MCF 10A (cell line): ENCODE data around the gene TBX2. TPM values are rescaled to one million over a fixed set of nuclear protein-coding genes. Genes with fewer than 3 reads are reported as not detected.

Experiments used
- BruUV-seq: library from RNA; stranded (reverse); fragments of 400-500 nt; replicated peaks from 2 replicates; lab custom pipeline; 2021; lab: Mats Ljungman, UMichigan
- CTCF ChIA-PET: fragments of 300-600 bp; sonication (Branson Sonifier 250); formaldehyde crosslinking; extraction: SDS; loops from one replicate; lab custom pipeline; 2021; ENCODE audit warnings: antibody characterized with exemption, inconsistent platforms; lab: Yijun Ruan, JAX
- POLR2A ChIA-PET: fragments of 300-600, 350-650 bp; sonication (Branson Sonifier 250); formaldehyde crosslinking; extraction: SDS; loops from one replicate; lab custom pipeline; 2020; ENCODE audit warnings: antibody characterized with exemption, inconsistent platforms; lab: Yijun Ruan, JAX
- DNase-seq: peaks from one replicate; pipeline ENCODE4 v3.0.0-alpha.2; 2018; ENCODE audit not compliant: unreplicated experiment
- H3K27ac Mint-ChIP-seq: one replicate; pipeline ENCODE4 v1.8.0; 2022; ENCODE audit warnings: mild to moderate bottlenecking, low read depth, mixed read lengths; ENCODE audit not compliant: unreplicated experiment
- H3K27me3 Mint-ChIP-seq: one replicate; pipeline ENCODE4 v1.8.0; 2022; ENCODE audit warnings: mixed read lengths; ENCODE audit not compliant: insufficient read depth, unreplicated experiment
- H3K36me3 Mint-ChIP-seq: one replicate; pipeline ENCODE4 v1.8.0; 2022; ENCODE audit warnings: mild to moderate bottlenecking, moderate library complexity, mixed read lengths; ENCODE audit not compliant: insufficient read depth, unreplicated experiment
- H3K4me1 Mint-ChIP-seq: one replicate; pipeline ENCODE4 v1.8.0; 2022; ENCODE audit warnings: mixed read lengths; ENCODE audit not compliant: insufficient read depth, unreplicated experiment
- H3K4me3 Mint-ChIP-seq: one replicate; pipeline ENCODE4 v1.8.0; 2022; ENCODE audit warnings: mild to moderate bottlenecking, moderate library complexity, mixed read lengths; ENCODE audit not compliant: unreplicated experiment
- H3K9me3 Mint-ChIP-seq: one replicate; pipeline ENCODE4 v1.8.0; 2022; ENCODE audit warnings: mixed read lengths; ENCODE audit not compliant: unreplicated experiment
- intact Hi-C: fragments of 100-400 bp; cut with micrococcal nuclease; formaldehyde crosslinking; loops from 2 replicates; pipeline ENCODE4 v1.14.1; 2022
- total RNA-seq: library from RNA; stranded (reverse); gene quantifications from 2 replicates; pipeline ENCODE4 v1.2.3, GENCODE V29; 2022
- TF ChIP-seq, protein P1 (sequence below): fragments of 200-600 bp; IDR thresholded peaks from one replicate; pipeline ENCODE4 v1.8.0; 2022; ENCODE audit warnings: antibody characterized with exemption, mild to moderate bottlenecking; ENCODE audit not compliant: unreplicated experiment

Gene TBX2
- total RNA-seq, 1 experiment from 2014 or later: 1.5 TPM

DNA sequence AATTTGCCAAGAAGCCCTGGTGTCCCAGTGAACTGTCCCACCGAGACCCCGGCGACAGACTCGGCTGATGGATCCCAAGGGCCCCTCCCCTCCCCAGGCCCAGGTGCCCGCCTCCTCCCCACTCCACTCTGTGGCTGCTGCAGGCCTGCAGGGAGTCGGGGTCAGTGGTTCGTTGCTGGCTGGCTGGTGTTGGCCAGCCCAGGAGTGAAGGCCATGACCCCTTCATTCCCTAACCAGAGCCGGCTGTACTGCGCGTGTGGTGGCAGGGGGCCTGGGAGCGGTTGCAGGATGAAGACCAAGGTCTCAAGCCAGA, 9.2 kb upstream of the TBX2 start:
- intact Hi-C loops: loop anchor here (2.0 kb wide), 1 partner anchor 388 kb away; no protein-coding TSS in a partner anchor
- no peaks in the 10 kb centered on the region for H3K9me3 Mint-ChIP-seq
- H3K4me3 Mint-ChIP-seq: no peak overlapping the region
- TF ChIP-seq, protein P1, sequence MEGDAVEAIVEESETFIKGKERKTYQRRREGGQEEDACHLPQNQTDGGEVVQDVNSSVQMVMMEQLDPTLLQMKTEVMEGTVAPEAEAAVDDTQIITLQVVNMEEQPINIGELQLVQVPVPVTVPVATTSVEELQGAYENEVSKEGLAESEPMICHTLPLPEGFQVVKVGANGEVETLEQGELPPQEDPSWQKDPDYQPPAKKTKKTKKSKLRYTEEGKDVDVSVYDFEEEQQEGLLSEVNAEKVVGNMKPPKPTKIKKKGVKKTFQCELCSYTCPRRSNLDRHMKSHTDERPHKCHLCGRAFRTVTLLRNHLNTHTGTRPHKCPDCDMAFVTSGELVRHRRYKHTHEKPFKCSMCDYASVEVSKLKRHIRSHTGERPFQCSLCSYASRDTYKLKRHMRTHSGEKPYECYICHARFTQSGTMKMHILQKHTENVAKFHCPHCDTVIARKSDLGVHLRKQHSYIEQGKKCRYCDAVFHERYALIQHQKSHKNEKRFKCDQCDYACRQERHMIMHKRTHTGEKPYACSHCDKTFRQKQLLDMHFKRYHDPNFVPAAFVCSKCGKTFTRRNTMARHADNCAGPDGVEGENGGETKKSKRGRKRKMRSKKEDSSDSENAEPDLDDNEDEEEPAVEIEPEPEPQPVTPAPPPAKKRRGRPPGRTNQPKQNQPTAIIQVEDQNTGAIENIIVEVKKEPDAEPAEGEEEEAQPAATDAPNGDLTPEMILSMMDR: no peak
- BruUV-seq: no TSS peak
- H3K36me3 Mint-ChIP-seq: no peaks in the 10 kb centered on the region
- no peaks in the 10 kb centered on the region for H3K4me1 Mint-ChIP-seq
- no peaks in the 10 kb centered on the region for H3K27me3 Mint-ChIP-seq
- no peak overlapping the region for H3K27ac Mint-ChIP-seq
- POLR2A ChIA-PET: no interaction called here
- no peak for DNase-seq
- CTCF ChIA-PET: interaction anchor here (0.6 to 1.9 kb wide), 9 partner anchors 9 to 1338 kb away, joined by 3 to 6 read pairs (median 3); partner anchors contain the start of gene TBX2

DNA sequence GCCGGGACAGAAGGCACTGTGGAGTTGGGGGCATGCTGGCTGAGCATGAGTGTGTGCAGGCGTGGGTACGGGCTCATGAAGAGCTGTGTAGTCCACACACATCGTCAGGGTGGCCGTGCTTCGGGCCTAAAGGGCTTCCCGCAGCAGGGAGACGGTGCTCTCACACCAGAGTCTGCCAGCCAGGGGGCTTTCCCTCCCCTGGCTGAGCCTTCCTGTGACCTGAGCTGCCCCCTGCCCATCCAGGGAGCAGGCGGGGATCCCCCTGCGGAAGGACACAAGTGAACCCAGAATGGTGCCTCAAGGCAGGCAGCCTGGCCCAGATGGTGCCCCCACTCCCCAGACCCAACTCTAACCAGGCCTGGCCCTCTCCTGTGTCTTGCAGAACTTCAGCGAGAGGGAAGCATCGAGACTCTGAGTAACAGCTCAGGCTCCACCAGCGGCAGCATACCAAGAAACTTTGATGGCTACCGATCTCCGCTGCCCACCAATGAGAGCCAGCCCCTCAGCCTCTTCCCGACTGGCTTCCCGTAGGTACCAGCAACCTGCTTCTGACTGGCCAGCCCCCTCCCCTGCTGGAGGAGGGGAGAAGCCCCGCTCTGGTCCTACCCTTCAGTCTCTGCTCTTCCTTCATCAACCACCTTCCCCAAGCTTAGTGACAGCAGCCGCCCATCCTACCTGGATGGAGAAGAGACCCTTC, 7.9 kb upstream of the TBX2 start:
- no peaks in the 10 kb centered on the region for H3K4me1 Mint-ChIP-seq
- H3K36me3 Mint-ChIP-seq: peaks cover 6% of the 10 kb centered on the region

DNA sequence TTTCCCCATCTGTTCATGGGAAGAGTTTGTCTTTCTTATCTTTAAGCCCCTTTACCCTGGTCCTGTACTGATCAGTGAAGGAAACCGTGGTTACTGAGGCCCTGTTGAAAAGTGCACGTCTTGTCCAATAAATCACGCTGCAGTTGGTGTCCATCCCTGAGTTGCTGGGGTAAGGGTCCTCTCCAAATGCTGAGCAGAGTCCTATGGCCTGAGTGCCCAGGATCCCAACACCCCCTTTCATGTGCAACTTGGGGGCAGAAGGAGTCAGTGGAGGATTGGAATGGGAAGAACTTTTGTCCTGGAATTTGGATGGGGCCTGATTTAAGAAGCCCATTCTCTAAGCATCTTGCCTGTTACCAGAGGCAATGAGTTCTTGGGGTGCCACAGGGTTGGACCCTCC, 7.0 kb upstream of the TBX2 start:
- Mint-ChIP-seq H3K4me3 (no peak overlapping the region), H3K36me3 (peaks cover 6% of the 10 kb centered on the region), H3K9me3 (no peaks in the 10 kb centered on the region), H3K4me1 (no peaks in the 10 kb centered on the region), H3K27ac (no peak overlapping the region), H3K27me3 (no peaks in the 10 kb centered on the region)
- TF ChIP-seq, protein P1: no peak
- CTCF ChIA-PET: interaction anchor here (0.7 kb wide), 1 partner anchor 396 kb away, joined by 3 read pairs; no protein-coding TSS in a partner anchor
- intact Hi-C loops: no loop called here
- no peak for DNase-seq
- POLR2A ChIA-PET: no interaction called here
- BruUV-seq: no TSS peak

More for the DNA sequence above, 7.9 kb upstream of the TBX2 start:
- ChIA-PET CTCF (interaction anchor here (0.6 to 0.7 kb wide), 4 partner anchors 310 to 671 kb away, joined by 3 read pairs; no protein-coding TSS in a partner anchor), POLR2A (no interaction called here)
- no TSS peak for BruUV-seq
- Mint-ChIP-seq H3K4me3 (no peak overlapping the region), H3K9me3 (no peaks in the 10 kb centered on the region), H3K27ac (no peak overlapping the region), H3K27me3 (no peaks in the 10 kb centered on the region)
- DNase-seq: no peak
- TF ChIP-seq, protein P1: no peak
- intact Hi-C loops: loop anchor here (2.0 kb wide), 1 partner anchor 389 kb away; no protein-coding TSS in a partner anchor

DNA sequence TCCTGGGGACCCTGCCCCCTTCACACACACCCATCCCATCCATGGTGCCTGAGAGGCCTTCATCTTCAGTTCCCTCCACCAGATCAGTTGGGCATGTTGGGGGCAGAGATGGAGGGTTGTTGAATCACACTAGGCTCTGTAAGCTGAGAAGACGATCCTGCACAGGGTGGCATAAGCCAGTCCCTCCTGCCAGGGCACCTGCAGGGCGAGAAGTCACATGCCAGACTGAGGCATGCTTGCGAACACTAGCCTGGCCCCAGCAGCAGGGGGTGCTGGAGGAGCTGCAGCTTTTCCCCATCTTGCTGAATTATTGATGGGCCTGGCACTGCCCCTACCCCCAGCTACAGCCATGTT, 6.1 kb upstream of the TBX2 start:
- no peaks in the 10 kb centered on the region for H3K4me1 Mint-ChIP-seq

More for the DNA sequence above, 6.1 kb upstream of the TBX2 start:
- Mint-ChIP-seq H3K27me3 (no peaks in the 10 kb centered on the region), H3K36me3 (peaks cover 7% of the 10 kb centered on the region), H3K4me3 (no peak overlapping the region), H3K9me3 (no peaks in the 10 kb centered on the region), H3K27ac (no peak overlapping the region)
- TF ChIP-seq, protein P1: no peak
- CTCF ChIA-PET: interaction anchor here (0.6 to 1.1 kb wide), 5 partner anchors 8 to 393 kb away, joined by 3 to 5 read pairs (median 4); no protein-coding TSS in a partner anchor
- peak; percentile 74 for DNase-seq
- POLR2A ChIA-PET: no interaction called here
- no TSS peak for BruUV-seq
- intact Hi-C loops: no loop called here
